ENCODE data around the gene KIF21A.
"Not testable (repeated sequence)": the region's sequence is repeated elsewhere in the genome, so short reads cannot be mapped to it uniquely, and the experiment has no call there.

KIF21A gene

GRCh38 chr12:39443081-39443928 is at the start of gene KIF21A:
KIF21A (minus strand) TSS chr12:39443120; CDS start chr12:39442970, 150 bp downstream.
- DNase-seq = peak; percentile 90

- DNase-seq = no peak
Measured at GRCh38 chr12:39490500-39491282, 47.8 kb upstream of the KIF21A start.

GRCh38 chr12:39483597-39483996 is 40.7 kb upstream of the KIF21A start:
- DNase-seq = no peak

GRCh38 chr12:39483042-39483441 is 40.1 kb upstream of the KIF21A start:
- no peak for DNase-seq

GRCh38 chr12:39476894-39477293 is 34.0 kb upstream of the KIF21A start:
- DNase-seq = no peak

- no peak for DNase-seq
Measured at GRCh38 chr12:39476121-39476520, 33.2 kb upstream of the KIF21A start.

- DNase-seq = not testable (repeated sequence)
Measured at GRCh38 chr12:39475136-39475535, 32.2 kb upstream of the KIF21A start.

GRCh38 chr12:39467432-39467870 is 24.5 kb upstream of the KIF21A start:
- no peak for DNase-seq

- DNase-seq = no peak
Measured at GRCh38 chr12:39464976-39465695, 22.2 kb upstream of the KIF21A start.

- no peak for DNase-seq
Measured at GRCh38 chr12:39461059-39461458, 18.1 kb upstream of the KIF21A start.

GRCh38 chr12:39459027-39459434 is 16.1 kb upstream of the KIF21A start:
- DNase-seq = no peak

- no peak for DNase-seq
Measured at GRCh38 chr12:39451977-39452376, 9.1 kb upstream of the KIF21A start.

GRCh38 chr12:39448038-39448437 is 5.1 kb upstream of the KIF21A start:
- no peak for DNase-seq

GRCh38 chr12:39443929-39444209 is 949 bp upstream of the KIF21A start:
- no peak for DNase-seq

GRCh38 chr12:39442831-39443080 is 164 bp downstream of the KIF21A start:
- no peak for DNase-seq

GRCh38 chr12:39441963-39442830 is 723 bp downstream of the KIF21A start:
- peak; percentile 60 for DNase-seq

- DNase-seq = no peak
Measured at GRCh38 chr12:39441189-39441962, 1.5 kb downstream of the KIF21A start.

- no peak for DNase-seq
Measured at GRCh38 chr12:39440781-39441180, 2.1 kb downstream of the KIF21A start.

- DNase-seq = no peak
Measured at GRCh38 chr12:39440101-39440500, 2.8 kb downstream of the KIF21A start.

GRCh38 chr12:39435531-39435930 is 7.4 kb downstream of the KIF21A start:
- no peak for DNase-seq

- DNase-seq = no peak
Measured at GRCh38 chr12:39431797-39432196, 11.1 kb downstream of the KIF21A start.

Measured in left hindlimb (tissue), 1 donor.